T47D (cell line): ENCODE measurements around the gene ARGLU1.

Experiments used
- DNase-seq, 2 experiments: peaks; one replicate each; pipeline versions ENCODE4 v3.0.0 to v3.0.0-alpha.2; 2011 to 2012; ENCODE audit warnings: low read depth in 1 of 2, low spot score in 1 of 2
- JUND ChIP-seq: IDR thresholded peaks from 2 replicates; pipeline ENCODE4 v1.6.1; 2012; ENCODE audit warnings: low read depth
- in situ Hi-C: cut with HindIII; loops from 2 replicates; pipeline ENCODE4 v1.10.0; 2016; ENCODE audit warnings: low sequenced_read_pairs, low pct_unique_long_range_greater_than_20kb

ARGLU1 gene

GRCh38 chr13:106523576-106523975, 44.4 kb downstream of the ARGLU1 start:
- DNase-seq: no peak
- TF ChIP-seq JUND: no peak
- in situ Hi-C loops: no loop called here

GRCh38 chr13:106522898-106523525, 44.9 kb downstream of the ARGLU1 start:
- TF ChIP-seq JUND: no peak
- in situ Hi-C loops: no loop called here
- DNase-seq: no peak

- no peak for DNase-seq
- no peak for TF ChIP-seq JUND
- in situ Hi-C loops: no loop called here
Measured at GRCh38 chr13:106522112-106522705, 45.7 kb downstream of the ARGLU1 start.

- TF ChIP-seq JUND: no peak
- peak in 1 of 2 experiments; percentile 39 for DNase-seq
- in situ Hi-C loops: no loop called here
Measured at GRCh38 chr13:106521095-106521799, 46.7 kb downstream of the ARGLU1 start.

- TF ChIP-seq JUND: no peak
- in situ Hi-C loops: no loop called here
- DNase-seq: no peak
Measured at GRCh38 chr13:106520251-106521054, 47.5 kb downstream of the ARGLU1 start.

GRCh38 chr13:106518512-106518911, 49.4 kb downstream of the ARGLU1 start:
- in situ Hi-C loops: no loop called here
- no peak for TF ChIP-seq JUND

GRCh38 chr13:106517109-106517847, 50.7 kb downstream of the ARGLU1 start:
- in situ Hi-C loops: no loop called here
- TF ChIP-seq JUND: no peak

More at GRCh38 chr13:106518512-106518911, 49.4 kb downstream of the ARGLU1 start:
- DNase-seq: no peak

GRCh38 chr13:106515635-106516254, 52.2 kb downstream of the ARGLU1 start:
- in situ Hi-C loops: no loop called here
- no peak for TF ChIP-seq JUND
- no peak for DNase-seq

More at GRCh38 chr13:106517109-106517847, 50.7 kb downstream of the ARGLU1 start:
- no peak for DNase-seq

- in situ Hi-C loops: no loop called here
- DNase-seq: no peak
Measured at GRCh38 chr13:106514928-106515634, 52.9 kb downstream of the ARGLU1 start.

GRCh38 chr13:106513025-106513983, 54.6 kb downstream of the ARGLU1 start:
- no peak for DNase-seq
- in situ Hi-C loops: no loop called here
- TF ChIP-seq JUND: no peak

More at GRCh38 chr13:106514928-106515634, 52.9 kb downstream of the ARGLU1 start:
- TF ChIP-seq JUND: no peak
